ENCODE results near the gene FAM184A. TPM values are rescaled to one million over a fixed set of nuclear protein-coding genes. Genes with fewer than 3 reads are reported as not detected.

Gene FAM184A
- total and polyA plus RNA-seq, 10 of the 15 experiments (the other 5 are each of a cell fraction or from before 2014, with no cell fraction given) = 0.15 to 0.23 TPM; not detected in 8

GRCh38 chr6:118945217-118945616, 133.2 kb downstream of the FAM184A start (continued):
- no peak for TF ChIP-seq PRDM15 (CRISPR knock-in tag; IDR thresholded peaks at IDR 0.05)

GRCh38 chr6:118940770-118941169, 137.7 kb downstream of the FAM184A start:
- Histone ChIP-seq H4K20me1 (ENCODE audit: control insufficient read depth, insufficient read depth) (no peaks in the 10 kb centered on the region), H3K9me3 (replicated peaks; ENCODE audit: control insufficient read depth, insufficient read depth, low read length) (peaks cover 2% of the 10 kb centered on the region; the same call in 2 of the 3 replicates), H3K4me1 (ENCODE audit: control insufficient read depth, insufficient read depth, low read length) (no peaks in the 10 kb centered on the region), H3K9ac (ENCODE audit: control insufficient read depth, insufficient read depth, low read length) (no peak overlapping the region), H3K27me3 (replicated peaks in 1 of 2; ENCODE audit: control insufficient read depth in 2 of 2, insufficient read depth in 2 of 2, low read length in 1 of 2) (no peaks in the 10 kb centered on the region), H3K4me3 (no peak overlapping the region), H2AFZ (ENCODE audit: control insufficient read depth, low read depth, low read length) (no peak overlapping the region), H3K79me2 (ENCODE audit: control insufficient read depth, insufficient read depth, low read length) (no peaks in the 10 kb centered on the region; the same call in 1 of the 2 replicates), H3K4me2 (ENCODE audit: control insufficient read depth, insufficient read depth) (no peak overlapping the region), H3K36me3 (ENCODE audit: control insufficient read depth in 2 of 2, insufficient read depth in 2 of 2, low read length in 1 of 2) (no peaks in the 10 kb centered on the region), H3K27ac (ENCODE audit: control insufficient read depth, insufficient read depth) (no peak overlapping the region)
- FAIRE-seq (no peak), ATAC-seq (no peak), DNase-seq (ENCODE audit: low read depth, low spot score) (no peak)
- BruUV-seq (replicated peaks) = no TSS peak
- ChIA-PET POLR2A (no interaction called here), CTCF (no interaction called here), SMC1A (ENCODE audit: uncharacterized antibody, unreplicated experiment) (interaction anchor here (1.3 to 1.8 kb wide), 2 partner anchors 12 to 172 kb away, joined by 3 to 4 read pairs; no protein-coding TSS in a partner anchor), RAD21 (ENCODE audit: unreplicated experiment) (no interaction called here)
- in situ Hi-C loops (cut with MboI) (no loop called here), intact Hi-C loops (cut with micrococcal nuclease; ENCODE audit: unreplicated experiment) (no loop called here)
- 51% methylated on average over 2 of the region's 2 CpGs for WGBS (ENCODE audit: insufficient coverage, insufficient replicate concordance, low lambda C conversion rate, missing lambda C conversion rate)
- no peak for TF ChIP-seq NFYA (IDR thresholded peaks at IDR 0.05; ENCODE audit: borderline replicate concordance, low read depth, low read length)
- TF ChIP-seq ZNF217 (IDR thresholded peaks at IDR 0.05) = no peak
- TF ChIP-seq USF1 (IDR thresholded peaks at IDR 0.05; ENCODE audit: borderline replicate concordance, extremely low read length, insufficient read depth, low read depth, low read length) = no peak
- TF ChIP-seq NR2C1 (IDR thresholded peaks at IDR 0.05) = no peak
- TF ChIP-seq CHD1 (IDR thresholded peaks at IDR 0.05; ENCODE audit: low read depth, low read length) = no peak
- TF ChIP-seq NBN (IDR thresholded peaks at IDR 0.05) = no peak
- no peak for TF ChIP-seq ZNF592 (IDR thresholded peaks at IDR 0.05)
- TF ChIP-seq BACH1 (IDR thresholded peaks at IDR 0.05; ENCODE audit: borderline replicate concordance) = no peak
- no peak for TF ChIP-seq EZH2 (IDR thresholded peaks at IDR 0.05; ENCODE audit: borderline replicate concordance, control insufficient read depth, low read depth, low read length)
- TF ChIP-seq SMARCA5 (IDR thresholded peaks at IDR 0.05) = no peak
- TF ChIP-seq ELK1 (IDR thresholded peaks at IDR 0.05; ENCODE audit: low read depth, low read length) = no peak
- TF ChIP-seq ETV6 (conservative IDR thresholded peaks at IDR 0.05 in 1 of 2, IDR thresholded peaks at IDR 0.05 in 1 of 2; ENCODE audit: borderline replicate concordance in 1 of 2, low read depth in 1 of 2) = no peak

All from GM12878 (cell line).